Ascending aorta (tissue), 2 donors: Measurements from ENCODE around the gene WDR45. TPM values are rescaled to one million over a fixed set of nuclear protein-coding genes. Genes with fewer than 3 reads are reported as not detected.

ENCODE experiments used
- DNase-seq, 2 donors: peaks; one replicate each; pipeline ENCODE4 v3.0.0-alpha.2; 2019; ENCODE audit warnings: low spot score in 2 of 2
- H3K27ac ChIP-seq, 2 donors: fragments of 200-600 bp; sonication (generic); one replicate each; pipeline ENCODE4 v1.5.1; 2016 to 2017; ENCODE audit warnings: mild to moderate bottlenecking in 1 of 2
- H3K27me3 ChIP-seq: fragments of 200-600 bp; sonication (generic); one replicate; pipeline ENCODE4 v1.5.1; 2017
- H3K36me3 ChIP-seq, 2 donors: fragments of 200-600 bp; sonication (generic); one replicate each; pipeline ENCODE4 v1.5.1; 2016
- H3K4me1 ChIP-seq, 2 donors: fragments of 200-600 bp; sonication (generic); one replicate each; pipeline ENCODE4 v1.5.1; 2016 to 2017; ENCODE audit warnings: mild to moderate bottlenecking in 1 of 2
- H3K4me3 ChIP-seq, 2 donors: fragments of 200-600 bp; sonication (generic); one replicate each; pipeline ENCODE4 v1.5.1; 2016 to 2017; ENCODE audit warnings: mild to moderate bottlenecking in 1 of 2
- H3K9me3 ChIP-seq, 2 donors: fragments of 200-600 bp; sonication (generic); one replicate each; pipeline ENCODE4 v1.5.1; 2016
- intact Hi-C: fragments of 100-400 bp; cut with DNase I; formaldehyde crosslinking; loops from one replicate; pipeline ENCODE4 v1.15.1; 2023
- total RNA-seq: library from RNA; depleted of rRNA; stranded (reverse); fragments of >200 nt; gene quantifications from one replicate; pipeline ENCODE4 v1.1.0, GENCODE V29; 2016
- TF ChIP-seq, protein P1 (sequence below), 3 experiments: fragments of 200-600 bp in 2 of 3; fragments of 450-650 bp in 1 of 3; sonication (generic) in 2 of 3; IDR thresholded peaks; one replicate each; pipeline ENCODE4 v1.5.1; 2016 to 2019; ENCODE audit warnings: antibody characterized with exemption in 3 of 3, mild to moderate bottlenecking in 1 of 3, moderate library complexity in 1 of 3

The WDR45 gene
- total RNA-seq, 1 donor from 2014 or later: 169 TPM

DNA sequence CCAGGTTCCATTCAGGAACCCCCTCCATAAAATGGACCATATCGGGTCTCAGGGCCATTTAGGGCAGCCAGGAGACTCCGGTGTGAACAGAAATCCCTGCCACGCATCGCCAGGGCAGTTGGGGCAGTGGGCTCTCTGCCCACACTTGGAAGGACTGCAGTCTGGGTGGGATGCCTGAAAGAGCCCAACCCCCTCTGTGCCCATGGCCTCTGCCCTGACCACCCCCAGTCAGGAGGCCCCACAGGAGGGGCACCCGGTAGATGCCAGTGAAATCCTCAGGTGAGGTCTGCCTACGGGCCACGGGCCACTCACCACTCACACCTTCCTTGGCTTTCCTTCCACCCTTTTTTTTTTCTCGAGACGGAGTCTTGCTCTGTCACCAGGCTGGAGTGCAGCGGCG lies 10.6 kb downstream of the WDR45 start:
- no peaks in the 10 kb centered on the region for H3K27me3 ChIP-seq
- H3K4me1 ChIP-seq: peaks cover 0 to 2% of the 10 kb centered on the region in 2 donors
- DNase-seq: no peak
- intact Hi-C loops: no loop called here
- no peak overlapping the region for H3K4me3 ChIP-seq
- TF ChIP-seq, protein P1, sequence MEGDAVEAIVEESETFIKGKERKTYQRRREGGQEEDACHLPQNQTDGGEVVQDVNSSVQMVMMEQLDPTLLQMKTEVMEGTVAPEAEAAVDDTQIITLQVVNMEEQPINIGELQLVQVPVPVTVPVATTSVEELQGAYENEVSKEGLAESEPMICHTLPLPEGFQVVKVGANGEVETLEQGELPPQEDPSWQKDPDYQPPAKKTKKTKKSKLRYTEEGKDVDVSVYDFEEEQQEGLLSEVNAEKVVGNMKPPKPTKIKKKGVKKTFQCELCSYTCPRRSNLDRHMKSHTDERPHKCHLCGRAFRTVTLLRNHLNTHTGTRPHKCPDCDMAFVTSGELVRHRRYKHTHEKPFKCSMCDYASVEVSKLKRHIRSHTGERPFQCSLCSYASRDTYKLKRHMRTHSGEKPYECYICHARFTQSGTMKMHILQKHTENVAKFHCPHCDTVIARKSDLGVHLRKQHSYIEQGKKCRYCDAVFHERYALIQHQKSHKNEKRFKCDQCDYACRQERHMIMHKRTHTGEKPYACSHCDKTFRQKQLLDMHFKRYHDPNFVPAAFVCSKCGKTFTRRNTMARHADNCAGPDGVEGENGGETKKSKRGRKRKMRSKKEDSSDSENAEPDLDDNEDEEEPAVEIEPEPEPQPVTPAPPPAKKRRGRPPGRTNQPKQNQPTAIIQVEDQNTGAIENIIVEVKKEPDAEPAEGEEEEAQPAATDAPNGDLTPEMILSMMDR (IDR thresholded peaks at IDR 0.05): no peak
- peaks cover 3 to 5% of the 10 kb centered on the region in 2 donors for H3K36me3 ChIP-seq
- no peak overlapping the region for H3K27ac ChIP-seq
- no peaks in the 10 kb centered on the region for H3K9me3 ChIP-seq

DNA sequence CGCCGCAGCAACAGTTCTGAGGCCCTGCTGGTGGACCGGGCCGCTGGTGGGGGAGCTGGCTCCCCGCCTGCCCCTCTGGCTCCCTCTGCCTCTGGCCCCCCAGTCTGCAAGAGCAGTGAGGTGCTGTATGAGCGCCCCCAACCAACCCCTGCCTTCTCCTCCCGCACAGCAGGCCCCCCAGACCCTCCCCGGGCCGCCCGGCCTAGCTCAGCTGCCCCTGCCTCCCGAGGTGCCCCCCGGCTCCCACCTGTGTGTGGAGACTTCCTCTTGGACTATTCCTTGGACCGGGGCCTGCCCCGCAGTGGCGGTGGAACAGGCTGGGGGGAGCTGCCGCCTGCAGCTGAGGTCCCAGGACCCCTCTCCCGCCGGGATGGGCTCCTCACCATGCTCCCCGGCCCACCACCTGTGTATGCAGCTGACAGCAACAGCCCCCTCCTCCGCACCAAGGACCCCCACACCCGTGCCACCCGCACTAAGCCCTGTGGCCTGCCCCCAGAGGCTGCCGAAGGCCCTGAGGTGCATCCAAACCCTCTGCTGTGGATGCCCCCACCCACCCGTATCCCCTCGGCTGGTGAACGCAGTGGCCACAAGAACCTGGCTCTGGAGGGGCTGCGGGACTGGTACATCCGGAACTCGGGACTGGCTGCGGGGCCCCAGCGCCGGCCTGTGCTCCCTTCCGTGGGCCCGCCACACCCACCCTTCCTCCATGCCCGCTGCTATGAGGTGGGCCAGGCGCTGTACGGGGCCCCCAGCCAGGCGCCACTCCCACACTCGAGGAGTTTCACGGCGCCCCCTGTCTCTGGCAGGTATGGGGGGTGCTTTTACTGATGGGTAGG lies 12.2 kb downstream of the WDR45 start:
- DNase-seq: no peak
- intact Hi-C loops: no loop called here

DNA sequence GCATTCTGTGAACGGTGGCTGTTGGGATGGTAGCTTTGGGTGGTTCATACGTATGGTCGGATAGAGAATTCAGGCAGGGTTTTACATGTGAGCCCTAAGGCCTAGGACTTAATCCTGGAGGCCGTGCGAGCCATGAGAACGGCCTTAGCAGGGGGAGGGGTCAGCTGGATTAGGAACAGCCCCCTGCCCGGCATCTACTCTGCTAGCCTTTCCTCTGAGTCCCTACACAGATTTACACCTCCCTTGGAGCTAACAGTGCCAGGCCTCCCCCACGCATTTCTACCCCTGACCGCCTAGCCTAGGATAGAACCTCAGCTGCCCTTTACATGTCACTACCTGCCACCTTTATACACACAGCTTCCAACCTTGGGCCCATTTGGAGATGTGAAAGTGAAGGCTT lies 13.0 kb downstream of the WDR45 start:
- Histone ChIP-seq H3K4me3 (no peak overlapping the region), H3K27me3 (no peaks in the 10 kb centered on the region), H3K9me3 (no peaks in the 10 kb centered on the region), H3K27ac (no peak overlapping the region), H3K4me1 (no peaks in the 10 kb centered on the region), H3K36me3 (peaks cover 5 to 11% of the 10 kb centered on the region in 2 donors)
- TF ChIP-seq, protein P1 (IDR thresholded peaks at IDR 0.05): no peak
- intact Hi-C loops: no loop called here
- DNase-seq: no peak

More for the DNA sequence above, 12.2 kb downstream of the WDR45 start:
- Histone ChIP-seq H3K27ac (no peak overlapping the region), H3K36me3 (peaks cover 3 to 11% of the 10 kb centered on the region in 2 donors), H3K27me3 (no peaks in the 10 kb centered on the region), H3K9me3 (no peaks in the 10 kb centered on the region), H3K4me3 (no peak overlapping the region), H3K4me1 (no peaks in the 10 kb centered on the region)
- TF ChIP-seq, protein P1 (IDR thresholded peaks at IDR 0.05): no peak

DNA sequence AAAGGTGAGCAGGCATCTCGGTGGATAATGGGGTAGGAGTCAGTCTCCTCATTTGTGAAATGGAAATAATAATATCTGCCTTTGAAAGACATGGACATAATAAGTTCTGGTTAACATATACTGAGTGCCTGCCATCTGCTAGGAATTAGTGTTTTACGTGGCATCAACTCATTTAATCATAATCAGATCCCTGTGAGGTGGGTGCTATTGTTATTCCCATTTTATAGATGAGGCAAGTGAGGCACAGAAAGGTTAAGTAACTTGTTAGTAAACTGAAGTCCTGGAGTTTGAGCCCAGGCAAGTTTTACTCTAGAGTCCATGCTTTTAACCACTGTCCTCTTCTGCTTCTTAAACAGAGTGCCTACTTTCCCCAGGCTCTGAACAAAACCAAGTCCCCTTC lies 13.4 kb downstream of the WDR45 start:
- TF ChIP-seq, protein P1 (IDR thresholded peaks at IDR 0.05): no peak
- intact Hi-C loops: no loop called here

DNA sequence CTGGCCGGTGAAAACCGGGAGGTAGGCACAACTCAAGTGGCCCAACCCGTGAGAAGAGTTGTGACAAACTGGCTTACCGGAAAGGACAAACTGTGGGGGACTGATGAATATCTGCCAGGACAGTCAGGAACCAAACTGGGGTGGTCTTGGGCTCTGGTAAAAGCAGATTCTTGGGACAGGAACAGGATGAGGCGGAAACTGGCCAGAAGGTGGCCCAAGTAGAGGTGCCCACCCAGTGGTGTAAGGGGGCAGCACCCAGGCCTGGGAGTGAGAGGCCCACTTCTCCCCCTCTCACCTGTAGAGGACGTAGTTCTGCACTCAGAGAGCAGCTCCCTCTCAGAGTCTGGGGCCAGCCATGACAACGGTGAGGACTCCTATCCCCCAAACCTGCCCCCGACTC lies 15.0 kb downstream of the WDR45 start:
- TF ChIP-seq, protein P1 (IDR thresholded peaks at IDR 0.05): no peak
- Histone ChIP-seq H3K4me3 (no peak overlapping the region), H3K27ac (no peak overlapping the region), H3K27me3 (no peaks in the 10 kb centered on the region), H3K36me3 (peaks cover 5 to 11% of the 10 kb centered on the region in 2 donors), H3K9me3 (no peaks in the 10 kb centered on the region), H3K4me1 (no peaks in the 10 kb centered on the region)
- DNase-seq: no peak
- intact Hi-C loops: no loop called here

More for the DNA sequence above, 13.4 kb downstream of the WDR45 start:
- no peak for DNase-seq
- Histone ChIP-seq H3K27ac (no peak overlapping the region), H3K9me3 (no peaks in the 10 kb centered on the region), H3K4me1 (no peaks in the 10 kb centered on the region), H3K36me3 (peaks cover 5 to 11% of the 10 kb centered on the region in 2 donors), H3K4me3 (no peak overlapping the region), H3K27me3 (no peaks in the 10 kb centered on the region)
